Activated T-cell treated with anti-CD3 and anti-CD28 coated beads for 4 hours (primary cell): ENCODE measurements around the gene BCL11A.
A peak's percentile ranks its signal among the peaks of the same experiment; 100 is the strongest.

Experiments used
- DNase-seq: peaks from one replicate; pipeline ENCODE4 v3.0.0-alpha.2; 2020

Gene BCL11A

DNA sequence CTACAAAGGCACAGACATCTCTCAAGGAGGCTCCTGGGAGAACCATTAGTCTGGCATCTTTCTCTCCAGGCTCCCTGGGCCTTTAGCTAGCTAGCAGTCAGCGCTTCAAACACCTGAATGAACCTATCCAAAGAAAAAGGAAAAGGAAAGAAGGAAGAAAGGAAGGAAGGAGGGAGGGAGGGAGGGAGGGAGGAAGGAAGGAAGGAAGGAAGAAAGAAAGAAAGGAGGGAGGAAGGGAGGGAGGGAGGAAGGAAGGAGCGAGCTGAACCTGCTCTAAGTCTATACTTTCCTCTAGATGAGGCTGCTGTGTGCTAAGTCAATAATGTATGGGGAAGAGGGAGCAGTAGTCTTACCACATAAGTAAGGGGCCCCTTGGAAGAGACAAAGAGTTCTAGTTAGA is 5.1 kb upstream of the BCL11A start:
- DNase-seq: no peak

DNA sequence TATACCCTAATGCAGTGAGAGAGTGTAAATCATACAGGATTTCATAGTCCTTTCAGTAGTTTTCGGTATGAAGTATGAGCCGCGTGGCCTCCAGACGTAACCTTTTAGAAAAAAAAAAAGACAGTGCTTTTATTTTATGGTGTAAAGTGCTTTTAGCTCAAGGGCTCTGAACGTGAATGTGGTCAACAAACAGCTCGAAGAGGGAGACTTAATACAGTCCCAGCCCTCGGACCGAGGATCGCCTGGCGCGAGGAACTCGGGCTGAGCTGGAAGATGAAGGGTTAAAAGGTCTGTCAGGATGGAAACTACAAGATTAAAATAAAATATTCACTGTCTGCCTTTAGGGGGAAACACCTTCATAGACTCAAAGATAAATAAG is 4.0 kb upstream of the BCL11A start:
- DNase-seq: no peak

- no peak for DNase-seq
Observed at GRCh38 chr2:60556576-60557485, 3.4 kb upstream of the BCL11A start.

- DNase-seq: no peak
Observed at GRCh38 chr2:60556175-60556574, 2.7 kb upstream of the BCL11A start.

DNA sequence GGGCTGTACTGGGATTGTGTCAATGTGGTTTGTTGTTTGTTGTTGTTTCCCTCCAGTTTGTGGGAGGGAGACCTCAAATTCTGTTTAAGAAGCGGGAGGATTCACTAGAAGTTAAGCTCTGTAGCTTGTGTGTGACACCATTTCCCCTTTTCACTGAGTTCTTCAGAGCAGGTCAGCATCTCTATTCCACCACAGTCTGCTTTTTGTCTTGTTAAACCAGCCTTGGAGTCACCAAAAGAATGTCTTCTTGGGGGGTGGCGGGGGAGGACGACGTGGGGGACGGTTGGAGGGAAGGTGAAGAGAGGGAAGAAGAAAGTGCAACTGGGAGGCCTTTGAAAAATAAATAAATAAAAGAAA is 2.3 kb upstream of the BCL11A start:
- DNase-seq: no peak

- DNase-seq: peak; percentile 49
Observed at GRCh38 chr2:60555066-60555782, 1.8 kb upstream of the BCL11A start.

- DNase-seq: no peak
Observed at GRCh38 chr2:60554646-60555065, 1.2 kb upstream of the BCL11A start.

GRCh38 chr2:60554074-60554645 is 706 bp upstream of the BCL11A start:
- DNase-seq: no peak

GRCh38 chr2:60552851-60553494 is 481 bp downstream of the BCL11A start:
- DNase-seq: no peak

DNA sequence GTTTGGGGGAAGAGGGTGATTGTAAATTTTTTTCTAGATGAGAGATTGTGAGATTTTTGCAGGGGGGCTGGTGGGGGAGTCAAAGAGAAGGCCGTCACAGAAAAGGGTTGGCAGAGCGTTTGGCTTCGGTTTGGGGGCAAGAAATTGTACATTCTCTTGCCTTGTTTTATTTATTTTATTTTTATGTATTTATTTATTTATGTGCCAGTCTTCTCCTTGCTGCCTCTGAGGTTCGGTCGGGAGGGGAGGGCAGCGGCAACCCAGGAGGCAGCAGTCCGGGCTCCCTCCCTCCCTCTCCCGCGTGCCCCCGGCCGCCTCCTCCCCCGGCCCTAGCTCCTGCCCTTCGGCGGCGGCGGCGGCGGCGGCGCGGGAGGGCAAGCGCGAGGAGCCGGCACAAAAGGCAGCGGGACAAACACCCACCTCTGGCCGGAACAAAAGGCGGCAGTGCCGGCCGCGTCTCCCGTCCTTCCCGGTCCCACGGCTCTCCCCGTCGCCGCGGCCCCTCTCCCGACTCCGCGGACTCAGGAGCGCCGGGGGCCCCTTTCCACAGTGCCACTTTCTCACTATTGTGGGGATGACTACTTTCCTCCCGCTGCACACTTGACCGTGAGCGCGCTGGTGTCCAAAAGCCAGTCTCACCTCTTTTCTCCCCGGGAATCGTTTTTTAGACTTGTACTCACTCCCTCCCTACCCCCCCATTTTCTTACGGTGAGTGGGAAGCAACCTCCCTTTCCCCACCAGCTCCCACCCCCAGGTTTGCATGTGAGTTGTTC is 1.2 kb downstream of the BCL11A start:
- DNase-seq: no peak

DNA sequence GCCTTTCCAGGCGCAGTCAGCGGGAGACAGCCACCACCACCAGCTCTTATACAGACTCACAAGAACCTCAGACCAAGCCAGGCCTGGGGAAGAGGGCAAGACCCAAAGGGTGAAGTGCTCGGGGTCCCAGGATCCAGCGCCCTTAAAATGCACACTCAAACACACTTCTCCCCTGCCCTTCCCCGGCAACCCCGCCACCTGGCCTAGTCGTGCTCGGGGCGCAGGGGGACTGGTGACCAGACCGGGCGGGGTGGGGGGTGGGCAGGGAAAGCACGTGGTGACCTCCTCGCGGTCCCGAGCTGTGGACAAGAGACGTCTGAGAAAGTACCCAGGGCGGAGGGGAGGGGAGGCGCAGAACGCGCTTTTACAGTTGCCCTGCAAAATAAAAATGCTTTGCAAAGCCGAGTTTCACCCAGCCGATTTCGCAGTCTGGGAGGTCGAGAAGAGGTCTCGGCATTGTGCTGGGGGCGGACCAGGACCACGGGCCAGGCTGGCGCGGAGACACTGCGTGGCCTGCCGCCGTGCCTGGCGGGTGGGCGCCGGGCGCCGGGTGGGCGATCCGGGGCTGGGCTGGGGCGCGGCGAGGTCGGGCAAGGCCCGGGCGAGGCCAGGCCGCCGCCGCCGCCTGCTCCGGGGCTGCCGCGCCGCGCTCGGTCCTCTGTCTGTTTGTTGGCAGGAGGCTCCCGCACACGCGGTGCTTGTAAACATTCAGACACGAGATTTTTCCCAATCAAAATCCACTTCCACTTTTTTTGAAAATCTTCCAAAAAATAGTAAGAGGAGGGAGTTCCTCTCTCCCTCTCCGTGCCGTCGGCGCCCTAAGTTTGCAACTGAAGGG is 2.0 kb downstream of the BCL11A start:
- no peak for DNase-seq

GRCh38 chr2:60550984-60551239 is 2.5 kb downstream of the BCL11A start:
- no peak for DNase-seq

GRCh38 chr2:60550178-60550983 is 3.1 kb downstream of the BCL11A start:
- no peak for DNase-seq

DNA sequence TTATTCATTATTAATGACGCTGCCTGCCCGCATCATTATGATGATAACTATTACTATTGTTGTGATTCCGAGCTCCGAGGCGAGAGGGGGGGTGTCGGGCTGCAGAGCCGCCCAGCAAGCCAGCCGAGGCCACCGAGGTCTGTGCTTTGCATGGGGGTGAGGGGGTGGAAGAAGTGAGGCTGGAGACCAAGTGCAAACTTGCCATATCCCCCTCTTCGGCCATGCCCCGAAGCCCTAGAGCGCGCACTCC is 3.6 kb downstream of the BCL11A start:
- no peak for DNase-seq

DNA sequence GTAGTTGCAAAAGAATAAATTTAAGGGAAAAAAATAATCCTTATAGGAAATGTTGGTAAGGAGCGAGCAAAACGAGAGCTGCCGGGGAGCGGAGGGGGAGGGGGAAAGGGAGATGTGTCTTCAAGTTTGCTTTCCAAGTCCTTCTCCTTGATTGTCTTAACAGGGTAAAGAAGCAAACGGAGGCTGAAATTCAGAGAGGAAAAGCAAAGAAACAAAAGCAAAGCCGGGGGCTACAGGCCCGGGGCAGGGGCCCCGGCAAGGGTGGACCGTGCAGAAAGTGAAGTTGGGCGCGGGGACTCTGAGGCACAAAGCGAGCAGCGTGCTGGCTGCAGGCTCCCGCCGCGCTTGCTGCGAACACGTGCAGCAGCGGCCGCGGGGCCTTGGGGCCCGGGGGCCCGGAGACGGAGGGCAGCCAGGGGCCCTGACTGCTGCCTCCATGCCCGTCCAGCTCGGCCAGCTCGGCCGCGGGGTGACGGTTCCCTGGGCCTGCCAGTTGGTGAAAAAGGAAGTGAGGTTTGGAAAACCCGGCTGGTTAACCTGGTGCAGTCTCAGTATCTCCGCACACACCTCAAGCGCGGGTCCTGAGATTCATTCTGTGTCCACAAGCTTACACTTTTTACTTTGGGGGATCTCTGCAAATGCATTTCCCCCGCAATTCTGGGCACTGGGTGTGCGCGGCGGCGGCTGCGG is 4.1 kb downstream of the BCL11A start:
- no peak for DNase-seq

DNA sequence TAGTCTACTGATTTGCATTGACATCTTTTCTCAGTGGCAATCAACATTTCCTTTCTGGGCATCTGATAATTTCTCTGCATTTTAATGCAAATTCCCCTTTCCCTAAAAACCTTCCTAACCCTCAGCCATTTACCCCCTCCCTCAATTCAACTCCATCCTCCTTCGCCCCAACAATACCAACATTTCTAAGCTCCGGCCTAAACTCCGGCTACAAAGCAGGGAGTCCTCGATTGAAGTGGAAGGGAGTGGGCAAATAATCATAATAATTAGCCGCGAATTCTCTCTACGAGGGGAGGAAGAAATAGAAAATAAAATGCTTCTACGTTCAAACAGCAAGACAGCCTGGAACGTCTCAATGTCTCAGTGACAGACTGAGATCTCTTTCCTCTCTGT is 4.6 kb downstream of the BCL11A start:
- no peak for DNase-seq

DNA sequence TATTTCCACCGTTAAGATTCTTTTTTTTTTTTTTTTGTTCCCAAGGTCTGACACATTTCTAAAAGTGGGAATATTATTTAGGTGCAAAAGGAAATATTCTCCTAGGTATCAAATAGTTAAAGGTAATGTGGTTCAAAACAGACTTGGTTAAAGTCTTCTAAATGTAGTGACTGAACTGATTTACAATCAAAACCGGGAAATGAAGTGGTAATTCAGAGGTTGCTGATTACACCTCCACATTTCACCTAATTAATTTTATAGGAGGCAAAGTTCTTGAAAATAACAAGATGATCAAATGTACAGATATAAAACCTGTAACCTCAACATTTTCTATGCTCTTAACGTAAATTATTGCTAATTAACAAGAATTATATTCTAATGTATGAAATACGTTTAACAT is 5.1 kb downstream of the BCL11A start:
- DNase-seq: no peak

- no peak for DNase-seq
Observed at GRCh38 chr2:60547841-60548240, 5.6 kb downstream of the BCL11A start.

DNA sequence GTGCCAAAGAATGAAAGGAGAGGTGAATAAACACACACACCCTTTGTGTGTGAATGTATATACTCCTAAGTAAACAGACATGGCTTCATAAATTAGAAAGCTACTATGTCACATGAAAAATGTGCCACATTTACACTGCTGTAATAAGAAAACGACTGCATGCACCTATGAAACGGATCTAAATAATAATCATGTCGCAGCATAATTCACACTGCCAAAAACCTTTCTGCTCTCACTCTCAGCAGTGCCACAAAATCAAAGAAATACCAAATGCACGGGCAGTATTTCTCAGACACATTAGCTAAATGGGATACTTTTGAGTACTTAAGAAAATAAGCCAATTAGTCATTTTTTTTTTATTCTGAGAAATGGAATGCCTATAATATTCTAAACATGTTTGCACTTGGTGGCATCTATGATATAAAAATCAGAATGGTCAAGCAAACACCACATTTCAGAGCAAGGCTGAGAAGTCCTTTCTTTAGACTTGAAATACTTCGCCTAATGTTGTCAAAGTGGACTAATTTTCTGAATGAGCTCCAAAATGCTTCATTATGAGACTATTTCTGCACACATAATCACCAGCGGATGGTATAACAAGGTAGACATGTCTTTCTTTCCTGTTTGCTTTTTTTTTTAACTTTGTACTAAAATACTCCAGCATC is 6.6 kb downstream of the BCL11A start:
- no peak for DNase-seq

DNA sequence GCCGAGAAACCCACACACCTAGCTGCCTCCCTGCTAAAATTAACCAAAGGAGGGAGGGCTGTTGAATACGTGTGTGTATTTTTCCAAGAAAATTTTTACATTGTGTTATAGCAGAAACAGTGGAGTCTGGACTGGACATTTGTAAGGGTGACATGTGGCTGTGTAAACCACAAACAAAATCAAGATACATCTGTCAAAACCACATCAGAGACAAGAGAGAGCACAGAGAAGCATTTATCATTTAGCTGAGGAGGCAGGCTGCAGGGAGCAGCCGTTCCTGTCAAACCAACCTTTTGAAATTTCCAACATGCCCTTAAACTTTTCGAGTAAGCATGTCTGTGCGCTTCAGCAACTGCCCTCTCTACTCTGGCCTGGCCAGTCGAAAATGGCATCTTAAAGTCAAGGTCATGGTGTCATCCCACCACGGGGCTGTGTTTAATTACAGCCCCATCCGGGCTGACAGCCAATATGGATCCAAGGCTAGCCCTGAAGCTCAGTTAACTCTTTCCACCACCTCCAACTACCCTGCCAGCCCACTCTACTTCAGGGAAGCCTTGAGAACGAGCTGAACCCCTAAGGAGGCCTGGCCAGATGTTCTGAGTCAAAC is 8.4 kb downstream of the BCL11A start:
- DNase-seq: no peak
